ENCODE measurements around the gene SNURF.

DNA sequence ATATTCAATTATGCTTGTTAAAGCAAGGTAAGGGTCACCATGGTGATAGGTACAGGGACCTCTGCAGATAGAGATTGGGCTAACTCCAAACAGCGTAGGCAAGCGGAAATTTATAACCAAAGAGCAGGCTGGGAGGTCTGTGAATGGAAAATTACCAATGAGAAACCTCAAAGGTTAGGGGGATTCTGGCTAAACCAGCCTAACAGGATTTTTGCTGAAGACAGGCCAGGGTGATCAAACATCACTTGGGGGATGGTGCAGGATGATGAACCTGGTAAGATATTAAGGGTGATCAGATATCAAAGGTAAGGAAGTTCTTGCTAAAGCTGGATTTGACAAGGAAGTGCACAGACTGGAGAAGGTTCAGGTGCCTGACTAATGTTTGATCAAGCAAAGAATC, 35.3 kb upstream of the SNURF start:
- TF ChIP-seq CTCF (IDR thresholded peaks at IDR 0.05) (no peak), POLR2A (IDR thresholded peaks at IDR 0.05) (no peak)

Data from lower leg skin (tissue), 3 donors.